HL-60 (cell line): ENCODE results near the gene TSHZ2.

Experiments used
- DNase-seq, 2 experiments: peaks; one replicate each; pipeline ENCODE4 v3.0.0-alpha.2; 2010 to 2020; ENCODE audit warnings: low read depth in 1 of 2, low spot score in 1 of 2
- H3K27ac ChIP-seq: fragments of 250-450 bp; sonication (Bioruptor Pico); replicated peaks from 2 replicates; pipeline ENCODE4 v1.5.1; 2020; ENCODE audit warnings: mild to moderate bottlenecking, moderate library complexity
- H3K27me3 ChIP-seq: fragments of 250-450 bp; sonication (Bioruptor Pico); 2 replicates; pipeline ENCODE4 v1.5.1; 2021; ENCODE audit warnings: mild to moderate bottlenecking, moderate library complexity; ENCODE audit not compliant: insufficient read depth, poor library complexity, severe bottlenecking
- H3K4me3 ChIP-seq: replicated peaks from 2 replicates; pipeline ENCODE4 v1.5.1; 2011; ENCODE audit warnings: mild to moderate bottlenecking, control low read depth, low read length; ENCODE audit not compliant: insufficient read depth
- GABPA ChIP-seq: IDR thresholded peaks from 2 replicates; pipeline ENCODE4 v1.6.1; 2012; ENCODE audit warnings: low read depth
- POLR2AphosphoS5 ChIP-seq: IDR thresholded peaks from 2 replicates; pipeline ENCODE4 v1.6.1; 2012; ENCODE audit warnings: low read depth
- SPI1 ChIP-seq: IDR thresholded peaks from 2 replicates; pipeline ENCODE4 v1.6.1; 2012; ENCODE audit warnings: low read depth, mild to moderate bottlenecking, borderline replicate concordance
- TF ChIP-seq, protein P1 (sequence below): IDR thresholded peaks from one replicate; pipeline ENCODE4 v1.5.1; 2011; ENCODE audit warnings: low read length, control low read depth, inconsistent platforms; ENCODE audit not compliant: insufficient read depth
- TF ChIP-seq, protein P2 (sequence below): IDR thresholded peaks from 2 replicates; pipeline ENCODE4 v1.6.1; 2012; ENCODE audit warnings: low read depth; ENCODE audit not compliant: insufficient replicate concordance

The TSHZ2 gene

DNA sequence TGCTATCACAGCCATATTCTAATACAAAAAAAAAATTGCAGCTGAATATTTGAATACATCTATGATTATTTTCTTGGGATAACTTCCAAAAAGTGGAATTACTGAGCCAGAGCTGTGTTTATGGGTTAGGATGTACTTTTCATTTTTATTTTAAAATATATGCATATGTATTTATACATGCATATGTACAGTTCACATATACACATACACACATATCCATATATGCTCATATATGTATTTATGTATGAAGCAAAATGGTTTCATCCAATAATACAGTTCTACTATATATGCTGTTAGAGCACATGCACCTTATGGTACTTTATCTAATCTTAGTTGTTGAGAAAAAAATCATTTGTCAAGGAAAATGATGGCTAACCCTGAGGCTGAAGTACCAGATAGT is 54.9 kb downstream of the TSHZ2 start:
- TF ChIP-seq, protein P1, sequence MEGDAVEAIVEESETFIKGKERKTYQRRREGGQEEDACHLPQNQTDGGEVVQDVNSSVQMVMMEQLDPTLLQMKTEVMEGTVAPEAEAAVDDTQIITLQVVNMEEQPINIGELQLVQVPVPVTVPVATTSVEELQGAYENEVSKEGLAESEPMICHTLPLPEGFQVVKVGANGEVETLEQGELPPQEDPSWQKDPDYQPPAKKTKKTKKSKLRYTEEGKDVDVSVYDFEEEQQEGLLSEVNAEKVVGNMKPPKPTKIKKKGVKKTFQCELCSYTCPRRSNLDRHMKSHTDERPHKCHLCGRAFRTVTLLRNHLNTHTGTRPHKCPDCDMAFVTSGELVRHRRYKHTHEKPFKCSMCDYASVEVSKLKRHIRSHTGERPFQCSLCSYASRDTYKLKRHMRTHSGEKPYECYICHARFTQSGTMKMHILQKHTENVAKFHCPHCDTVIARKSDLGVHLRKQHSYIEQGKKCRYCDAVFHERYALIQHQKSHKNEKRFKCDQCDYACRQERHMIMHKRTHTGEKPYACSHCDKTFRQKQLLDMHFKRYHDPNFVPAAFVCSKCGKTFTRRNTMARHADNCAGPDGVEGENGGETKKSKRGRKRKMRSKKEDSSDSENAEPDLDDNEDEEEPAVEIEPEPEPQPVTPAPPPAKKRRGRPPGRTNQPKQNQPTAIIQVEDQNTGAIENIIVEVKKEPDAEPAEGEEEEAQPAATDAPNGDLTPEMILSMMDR, result no peak
- TF ChIP-seq, protein P2, sequence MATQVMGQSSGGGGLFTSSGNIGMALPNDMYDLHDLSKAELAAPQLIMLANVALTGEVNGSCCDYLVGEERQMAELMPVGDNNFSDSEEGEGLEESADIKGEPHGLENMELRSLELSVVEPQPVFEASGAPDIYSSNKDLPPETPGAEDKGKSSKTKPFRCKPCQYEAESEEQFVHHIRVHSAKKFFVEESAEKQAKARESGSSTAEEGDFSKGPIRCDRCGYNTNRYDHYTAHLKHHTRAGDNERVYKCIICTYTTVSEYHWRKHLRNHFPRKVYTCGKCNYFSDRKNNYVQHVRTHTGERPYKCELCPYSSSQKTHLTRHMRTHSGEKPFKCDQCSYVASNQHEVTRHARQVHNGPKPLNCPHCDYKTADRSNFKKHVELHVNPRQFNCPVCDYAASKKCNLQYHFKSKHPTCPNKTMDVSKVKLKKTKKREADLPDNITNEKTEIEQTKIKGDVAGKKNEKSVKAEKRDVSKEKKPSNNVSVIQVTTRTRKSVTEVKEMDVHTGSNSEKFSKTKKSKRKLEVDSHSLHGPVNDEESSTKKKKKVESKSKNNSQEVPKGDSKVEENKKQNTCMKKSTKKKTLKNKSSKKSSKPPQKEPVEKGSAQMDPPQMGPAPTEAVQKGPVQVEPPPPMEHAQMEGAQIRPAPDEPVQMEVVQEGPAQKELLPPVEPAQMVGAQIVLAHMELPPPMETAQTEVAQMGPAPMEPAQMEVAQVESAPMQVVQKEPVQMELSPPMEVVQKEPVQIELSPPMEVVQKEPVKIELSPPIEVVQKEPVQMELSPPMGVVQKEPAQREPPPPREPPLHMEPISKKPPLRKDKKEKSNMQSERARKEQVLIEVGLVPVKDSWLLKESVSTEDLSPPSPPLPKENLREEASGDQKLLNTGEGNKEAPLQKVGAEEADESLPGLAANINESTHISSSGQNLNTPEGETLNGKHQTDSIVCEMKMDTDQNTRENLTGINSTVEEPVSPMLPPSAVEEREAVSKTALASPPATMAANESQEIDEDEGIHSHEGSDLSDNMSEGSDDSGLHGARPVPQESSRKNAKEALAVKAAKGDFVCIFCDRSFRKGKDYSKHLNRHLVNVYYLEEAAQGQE, result no peak
- TF ChIP-seq SPI1 (no peak), POLR2AphosphoS5 (no peak), GABPA (no peak)
- DNase-seq, result no peak
- Histone ChIP-seq H3K27me3 (peaks cover 15% of the 10 kb centered on the region), H3K4me3 (no peak overlapping the region), H3K27ac (no peak overlapping the region)

DNA sequence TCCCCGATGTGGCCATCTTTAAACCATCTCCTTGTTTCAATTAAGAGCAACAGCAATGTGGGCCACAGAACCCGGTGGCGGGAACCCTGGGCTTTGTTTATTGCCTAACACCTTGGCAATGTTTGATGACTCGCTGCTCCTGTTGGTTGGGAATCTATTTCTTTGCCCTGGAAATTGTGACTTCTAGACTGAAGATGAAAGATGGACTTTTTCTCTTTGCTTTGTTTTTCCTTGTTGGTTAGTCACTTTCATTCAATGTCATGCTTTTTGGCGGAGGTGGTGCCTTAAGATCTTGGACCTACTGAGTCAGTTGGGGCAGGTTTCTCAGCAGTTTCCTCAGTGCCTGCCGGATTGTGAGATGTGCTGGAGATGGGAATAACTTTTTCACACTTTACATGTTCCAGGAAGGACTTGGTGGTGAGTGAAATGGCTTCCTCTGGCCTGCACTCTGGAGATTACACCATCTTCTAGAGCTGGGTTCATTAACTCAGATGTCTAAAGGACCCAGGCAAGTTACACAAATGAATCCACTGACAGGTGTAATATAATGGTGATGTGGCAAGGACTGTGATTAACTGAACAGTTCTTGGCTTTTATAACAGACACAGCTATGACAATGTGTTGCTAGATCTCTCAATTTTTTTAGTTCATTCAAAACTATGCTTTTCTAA is 56.3 kb downstream of the TSHZ2 start:
- Histone ChIP-seq H3K27ac (no peak overlapping the region), H3K4me3 (no peak overlapping the region), H3K27me3 (peaks cover 15% of the 10 kb centered on the region)
- no peak for DNase-seq
- TF ChIP-seq SPI1 (no peak), GABPA (no peak), POLR2AphosphoS5 (no peak)
- TF ChIP-seq, protein P2, result no peak
- TF ChIP-seq, protein P1, result no peak

DNA sequence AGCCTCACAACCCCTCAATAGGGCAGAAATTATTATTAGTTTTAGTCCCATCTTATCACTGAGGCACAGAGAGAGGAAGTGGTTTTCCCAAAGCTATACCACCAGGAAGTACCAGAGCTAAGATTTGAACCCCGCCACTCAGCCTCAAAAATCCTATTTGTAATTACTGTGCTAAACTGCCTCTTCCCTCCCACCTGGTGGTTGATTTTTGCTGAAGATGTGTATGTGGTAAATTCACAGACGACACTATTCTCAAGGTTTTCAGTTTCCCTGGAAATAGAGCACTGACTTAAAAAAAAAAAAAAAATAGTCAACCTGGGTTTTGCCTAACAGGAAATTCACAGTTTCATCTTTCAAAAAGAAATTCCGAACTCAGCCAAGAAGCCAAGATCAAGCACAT is 57.9 kb downstream of the TSHZ2 start:
- DNase-seq, result no peak
- no peak overlapping the region for H3K4me3 ChIP-seq
- TF ChIP-seq SPI1 (no peak), GABPA (no peak), POLR2AphosphoS5 (no peak)
- TF ChIP-seq, protein P1, result no peak
- TF ChIP-seq, protein P2, result no peak
- H3K27me3 ChIP-seq, result peaks cover 15% of the 10 kb centered on the region
- no peak overlapping the region for H3K27ac ChIP-seq
